Pancreas (tissue), 10 donors: ENCODE results near the gene P3H2. TPM values are rescaled to one million over a fixed set of nuclear protein-coding genes. Genes with fewer than 3 reads are reported as not detected.
"Not testable (repeated sequence)": the region's sequence is repeated elsewhere in the genome, so short reads cannot be mapped to it uniquely, and the experiment has no call there.

Source experiments
- ATAC-seq, 4 donors: fragments of 200-7000 bp; cut with Tn5 transposase; one replicate each; pipeline versions ENCODE4 v1.8.0 to v1.9.1; 2020; ENCODE audit warnings: mild to moderate bottlenecking in 4 of 4, moderate library complexity in 4 of 4
- DNase-seq, 6 donors: peaks; one replicate each; pipeline ENCODE4 v3.0.0-alpha.2; 2020
- FAIRE-seq: peaks from 2 replicates; lab custom pipeline; 2012; peaks lifted over from hg19 to GRCh38; lab: Jason Lieb, UNC
- H3K27ac ChIP-seq, 4 donors: fragments of 200-600 bp; sonication (generic); 1 replicate in 3 of 4; 2 replicates in 1 of 4; pipeline versions ENCODE4 v1.5.0 to v1.8.0; 2020
- H3K27me3 ChIP-seq, 4 donors: fragments of 200-600 bp; one replicate each; pipeline ENCODE4 v1.8.0; 2021
- H3K36me3 ChIP-seq, 3 donors: fragments of 200-600 bp; sonication (generic) in 1 of 3; one replicate each; pipeline versions ENCODE4 v1.5.0 to v1.8.0; 2020 to 2021
- H3K4me1 ChIP-seq, 3 donors: fragments of 200-600 bp; one replicate each; pipeline ENCODE4 v1.8.0; 2021
- H3K4me3 ChIP-seq, 4 donors: fragments of 200-600 bp; sonication (generic) in 2 of 4; one replicate each; pipeline versions ENCODE4 v1.5.0 to v1.8.0; 2020 to 2021
- H3K9me3 ChIP-seq, 4 donors: fragments of 200-600 bp; one replicate each; pipeline ENCODE4 v1.8.0; 2021
- CTCF ChIP-seq, 4 donors: fragments of 200-600 bp; sonication (generic) in 3 of 4; IDR thresholded peaks; one replicate each; pipeline versions ENCODE4 v1.5.0 to v1.8.0; 2021; ENCODE audit warnings: antibody characterized with exemption in 4 of 4
- WGBS, 2 donors: extraction: QIAGEN DNeasy Blood & Tissue Kit; methylation state at CpG; one replicate each; pipeline ENCODE4 v1.1.7; 2013; 5-methylcytosine and 5-hydroxymethylcytosine counted together
- intact Hi-C, 3 donors: fragments of 100-400 bp; cut with DNase I; formaldehyde crosslinking; loops; one replicate each; pipeline versions ENCODE4 v1.11.1 to v1.14.2; 2022
- polyA plus RNA-seq, 2 donors: library from polyadenylated mRNA; stranded (reverse); fragments of 200-250 nt; gene quantifications; one replicate each; pipeline ENCODE4 v1.2.3, GENCODE V29; 2013
- total RNA-seq, 6 donors: library from RNA; stranded (reverse); fragmentation: NEBNext Ultra II Directional in 4 of 6; extraction: Animal tissue kit (Norgen Biotek cat#: 25700) in 4 of 6; gene quantifications; one replicate each; pipeline versions ENCODE4 v1.2.1 to v1.2.4, GENCODE V29; 2021 to 2023
- donor health status: healthy with polysubstance abuse.
- donor health status: DM: no; HTN: no; CAD: no; lungs with moderate emphysema.
- donor health status: DM: no; HTN: no; CAD: no.
- donor health status: control.
- donor health status: control.
- donor health status: Bipolar disorder and iron deficiency.
- donor health status: DM: yes; HTN: yes; CAD: no.
- donor health status: DM: no; HTN: no; CAD: no.
- donor health status: DM: no; HTN: no; CAD: no.
- donor health status: DM: yes; HTN: yes; CAD: no.

The P3H2 gene
- total and polyA plus RNA-seq, 8 donors: 1.2 to 5.7 (median 4.4) TPM

- H3K4me3 ChIP-seq: no peak overlapping the region
- DNase-seq: no peak
- H3K27me3 ChIP-seq: no peaks in the 10 kb centered on the region
- no peak for TF ChIP-seq CTCF (IDR thresholded peaks at IDR 0.05)
- ATAC-seq: no peak
- H3K4me1 ChIP-seq: no peaks in the 10 kb centered on the region
- intact Hi-C loops: no loop called here
- H3K36me3 ChIP-seq: no peaks in the 10 kb centered on the region
- no peak for FAIRE-seq
- no peak overlapping the region for H3K27ac ChIP-seq
- WGBS, 2 donors: 48 to 54% methylated on average over 3 of the region's 3 CpGs
- H3K9me3 ChIP-seq: no peaks in the 10 kb centered on the region
These were observed 37.1 kb downstream of the P3H2 start for GRCh38 chr3:190083635-190084034.

- 79 to 81% methylated on average over 2 of the region's 2 CpGs for WGBS, 2 donors
- no peaks in the 10 kb centered on the region for H3K9me3 ChIP-seq
- TF ChIP-seq CTCF (IDR thresholded peaks at IDR 0.05): no peak
- no peak for DNase-seq
- H3K4me1 ChIP-seq: no peaks in the 10 kb centered on the region
- no peaks in the 10 kb centered on the region for H3K36me3 ChIP-seq
- no peaks in the 10 kb centered on the region for H3K27me3 ChIP-seq
- no peak for FAIRE-seq
- no peak overlapping the region for H3K4me3 ChIP-seq
- intact Hi-C loops: no loop called here
- H3K27ac ChIP-seq: no peak overlapping the region
- no peak for ATAC-seq
These were observed 39.3 kb downstream of the P3H2 start for GRCh38 chr3:190081389-190081788.

- H3K27me3 ChIP-seq, ATAC-seq, DNase-seq, H3K4me3 ChIP-seq, H3K9me3 ChIP-seq, H3K36me3 ChIP-seq, H3K27ac ChIP-seq, FAIRE-seq, H3K4me1 ChIP-seq, intact Hi-C loops: not testable (repeated sequence)
- WGBS, 2 donors: 94% methylated on average over 2 of the region's 2 CpGs
These were observed 41.5 kb downstream of the P3H2 start for GRCh38 chr3:190079173-190079572.

- no peak overlapping the region for H3K4me3 ChIP-seq
- H3K27ac ChIP-seq: peak overlapping the region in 1 of 4 donors; percentile 7
- no peak for TF ChIP-seq CTCF (IDR thresholded peaks at IDR 0.05)
- H3K27me3 ChIP-seq: no peaks in the 10 kb centered on the region
- H3K4me1 ChIP-seq: no peaks in the 10 kb centered on the region
- ATAC-seq (no peak), FAIRE-seq (no peak), DNase-seq (no peak)
- intact Hi-C loops: no loop called here
- no peaks in the 10 kb centered on the region for H3K36me3 ChIP-seq
- no peaks in the 10 kb centered on the region for H3K9me3 ChIP-seq
- WGBS, 2 donors: 42 to 100% methylated on average over 1 of the region's 1 CpG
These were observed 43.2 kb downstream of the P3H2 start for GRCh38 chr3:190077395-190078045.

- Histone ChIP-seq H3K36me3 (no peaks in the 10 kb centered on the region), H3K27me3 (no peaks in the 10 kb centered on the region), H3K4me1 (no peaks in the 10 kb centered on the region), H3K27ac (peak overlapping the region in 1 of 4 donors; percentile 52), H3K9me3 (no peaks in the 10 kb centered on the region), H3K4me3 (no peak overlapping the region)
- intact Hi-C loops: no loop called here
- ATAC-seq (peak; percentile 43 to 93 (median 77)), FAIRE-seq (no peak), DNase-seq (peak in 2 of 6 donors; percentile 22 to 33)
- 28 to 39% methylated on average over 1 of the region's 1 CpG for WGBS, 2 donors
- TF ChIP-seq CTCF (IDR thresholded peaks at IDR 0.05): no peak
These were observed 43.9 kb downstream of the P3H2 start for GRCh38 chr3:190076601-190077394.
